Activated CD8-positive, alpha-beta memory T cell treated with anti-CD3 and anti-CD28 coated beads for 24 hours (primary cell): ENCODE results near the gene TPP1.

Experiments used
- DNase-seq: peaks from one replicate; pipeline ENCODE4 v3.0.0-alpha.2; 2020

TPP1 gene

GRCh38 chr11:6610591-6610990, 8.6 kb downstream of the TPP1 start:
- peak; percentile 54 for DNase-seq

GRCh38 chr11:6609502-6610015, 9.7 kb downstream of the TPP1 start:
- DNase-seq: peak; percentile 53

- peak; percentile 55 for DNase-seq
These were observed 10.3 kb downstream of the TPP1 start for GRCh38 chr11:6608726-6609501.

- DNase-seq: peak; percentile 56
These were observed 11.2 kb downstream of the TPP1 start for GRCh38 chr11:6608011-6608410.

GRCh38 chr11:6607190-6607795, 11.9 kb downstream of the TPP1 start:
- no peak for DNase-seq

GRCh38 chr11:6606471-6607189, 12.6 kb downstream of the TPP1 start:
- DNase-seq: peak; percentile 72

GRCh38 chr11:6604790-6605189, 14.4 kb downstream of the TPP1 start:
- no peak for DNase-seq

- peak; percentile 73 for DNase-seq
These were observed 15.1 kb downstream of the TPP1 start for GRCh38 chr11:6604081-6604626.

- DNase-seq: peak; percentile 93
These were observed 15.7 kb downstream of the TPP1 start, which contains the start of the genes ILK and RRP8 for GRCh38 chr11:6603287-6604080. TSS of gene ILK (plus strand) at chr11:6603774. CDS start at chr11:6604272, 498 bp downstream. TSS of gene RRP8 (minus strand) at chr11:6603616. CDS start at chr11:6603502, 114 bp downstream.

- DNase-seq: peak; percentile 50
These were observed 16.9 kb downstream of the TPP1 start for GRCh38 chr11:6602096-6602940.

GRCh38 chr11:6601041-6601461, 18.2 kb downstream of the TPP1 start:
- no peak for DNase-seq

GRCh38 chr11:6599881-6600390, 19.3 kb downstream of the TPP1 start:
- no peak for DNase-seq

GRCh38 chr11:6599449-6599848, 19.8 kb downstream of the TPP1 start:
- no peak for DNase-seq

GRCh38 chr11:6598555-6598954, 20.7 kb downstream of the TPP1 start:
- no peak for DNase-seq

- no peak for DNase-seq
These were observed 22.9 kb downstream of the TPP1 start for GRCh38 chr11:6596239-6596877.

- DNase-seq: no peak
These were observed 25.0 kb downstream of the TPP1 start for GRCh38 chr11:6594142-6594768.

- no peak for DNase-seq
These were observed 31.2 kb downstream of the TPP1 start for GRCh38 chr11:6588018-6588417.

- DNase-seq: no peak
These were observed 31.8 kb downstream of the TPP1 start for GRCh38 chr11:6587360-6587953.
